ENCODE measurements around the gene DENR. TPM values are rescaled to one million over a fixed set of nuclear protein-coding genes. Genes with fewer than 3 reads are reported as not detected.
"Not testable (repeated sequence)": the region's sequence is repeated elsewhere in the genome, so short reads cannot be mapped to it uniquely, and the experiment has no call there.

The DENR gene
- total RNA-seq, 1 donor from 2014 or later = 29.1 TPM

GRCh38 chr12:122790393-122791075 is 37.9 kb downstream of the DENR start:
- Histone ChIP-seq H3K4me3 (no peak overlapping the region), H3K9me3 (no peaks in the 10 kb centered on the region), H3K36me3 (no peaks in the 10 kb centered on the region), H3K27me3 (no peaks in the 10 kb centered on the region), H3K27ac (no peak overlapping the region), H3K4me1 (no peaks in the 10 kb centered on the region)
- DNase-seq = no peak
- intact Hi-C loops (cut with DNase I) = loop anchor here (10.0 kb wide), 1 partner anchor 164 kb away; no protein-coding TSS in a partner anchor
- no peak for ATAC-seq
- TF ChIP-seq CTCF (IDR thresholded peaks at IDR 0.05) = no peak

- no peaks in the 10 kb centered on the region for H3K36me3 ChIP-seq
- H3K27ac ChIP-seq = no peak overlapping the region
- DNase-seq (no peak), ATAC-seq (peak; percentile 83)
- H3K4me1 ChIP-seq = no peaks in the 10 kb centered on the region
- no peaks in the 10 kb centered on the region for H3K9me3 ChIP-seq
- intact Hi-C loops (cut with DNase I) = loop anchor here (10.0 kb wide), 1 partner anchor 161 kb away; no protein-coding TSS in a partner anchor
- no peak overlapping the region for H3K4me3 ChIP-seq
- H3K27me3 ChIP-seq = no peaks in the 10 kb centered on the region
- TF ChIP-seq CTCF (IDR thresholded peaks at IDR 0.05) = peak; percentile 74
These were observed 41.1 kb downstream of the DENR start for GRCh38 chr12:122793685-122794106.

- ATAC-seq = no peak
- H3K4me3 ChIP-seq = no peak overlapping the region
- H3K4me1 ChIP-seq = no peaks in the 10 kb centered on the region
- no peaks in the 10 kb centered on the region for H3K27me3 ChIP-seq
- no peak for DNase-seq
- H3K9me3 ChIP-seq = no peaks in the 10 kb centered on the region
- H3K36me3 ChIP-seq = no peaks in the 10 kb centered on the region
- TF ChIP-seq CTCF (IDR thresholded peaks at IDR 0.05) = no peak
- no peak overlapping the region for H3K27ac ChIP-seq
- intact Hi-C loops (cut with DNase I) = loop anchor here (10.0 kb wide), 1 partner anchor 159 kb away; no protein-coding TSS in a partner anchor
These were observed 43.2 kb downstream of the DENR start for GRCh38 chr12:122795807-122796206.

- Histone ChIP-seq H3K4me1 (no peaks in the 10 kb centered on the region), H3K9me3 (no peaks in the 10 kb centered on the region), H3K27me3 (no peaks in the 10 kb centered on the region), H3K27ac (no peak overlapping the region), H3K36me3 (no peaks in the 10 kb centered on the region), H3K4me3 (no peak overlapping the region)
- ATAC-seq (no peak), DNase-seq (no peak)
- no peak for TF ChIP-seq CTCF (IDR thresholded peaks at IDR 0.05)
- intact Hi-C loops (cut with DNase I) = loop anchor here (10.0 kb wide), 1 partner anchor 155 kb away; no protein-coding TSS in a partner anchor
These were observed 47.1 kb downstream of the DENR start for GRCh38 chr12:122799641-122800243.

- H3K4me3 ChIP-seq = no peak overlapping the region
- no peaks in the 10 kb centered on the region for H3K36me3 ChIP-seq
- no peak overlapping the region for H3K27ac ChIP-seq
- ATAC-seq (no peak), DNase-seq (no peak)
- no peaks in the 10 kb centered on the region for H3K9me3 ChIP-seq
- H3K4me1 ChIP-seq = no peaks in the 10 kb centered on the region
- no peaks in the 10 kb centered on the region for H3K27me3 ChIP-seq
- no peak for TF ChIP-seq CTCF (IDR thresholded peaks at IDR 0.05)
- intact Hi-C loops (cut with DNase I) = no loop called here
These were observed 51.3 kb downstream of the DENR start for GRCh38 chr12:122803937-122804336.

- H3K36me3 ChIP-seq; H3K4me3 ChIP-seq; H3K9me3 ChIP-seq; DNase-seq; ATAC-seq; intact Hi-C loops (cut with DNase I); H3K27ac ChIP-seq; H3K4me1 ChIP-seq; H3K27me3 ChIP-seq: not testable (repeated sequence)
These were observed 52.3 kb downstream of the DENR start for GRCh38 chr12:122804957-122805356.
